ENCODE measurements around the gene DEFB110.

The DEFB110 gene

GRCh38 chr6:50021894-50022293, at the start of gene DEFB110:
Gene DEFB110 (minus strand): TSS chr6:50021994. CDS start chr6:50021935, 59 bp downstream.
- no peak for DNase-seq

DNA sequence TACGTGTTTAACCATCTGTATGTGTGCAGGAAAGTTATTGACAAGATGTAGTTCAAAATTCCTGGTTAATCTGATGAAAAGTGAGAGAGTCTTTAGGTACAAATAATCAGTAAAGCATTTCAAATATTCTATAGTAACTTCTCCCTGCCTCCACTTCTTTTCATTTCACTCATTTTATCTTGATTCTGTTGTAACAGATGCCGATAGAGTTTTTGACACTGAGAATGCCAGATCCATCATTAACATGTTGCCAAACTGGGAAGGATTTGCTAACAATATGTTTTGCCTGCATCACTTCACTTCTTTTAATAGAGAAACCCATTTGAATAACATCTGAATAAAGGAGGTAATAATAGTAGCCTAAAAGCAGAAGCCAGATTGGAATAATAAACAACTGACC, 48.3 kb upstream of the DEFB110 start:
- no peak for DNase-seq

DNA sequence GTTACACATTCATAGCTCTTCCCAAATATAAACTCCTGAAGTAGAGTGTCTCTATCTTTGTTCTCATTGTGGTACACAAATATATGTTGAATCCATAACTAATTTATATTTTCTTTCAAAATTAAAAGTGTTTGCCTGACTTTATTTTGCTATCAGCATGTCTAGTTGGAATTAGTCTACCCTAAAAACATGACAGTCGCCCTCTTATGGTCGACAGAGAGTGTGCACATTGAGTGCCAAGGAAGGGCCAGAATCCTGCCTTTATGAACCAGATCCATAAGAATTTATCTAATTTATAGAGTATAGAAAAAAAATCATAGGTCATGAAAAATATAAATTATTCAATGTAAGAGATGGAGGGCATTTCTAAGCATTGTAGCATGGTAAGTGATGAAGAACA, 40.3 kb upstream of the DEFB110 start:
- no peak for DNase-seq

- DNase-seq: no peak
Measured at GRCh38 chr6:50056242-50056641, 34.4 kb upstream of the DEFB110 start.

- no peak for DNase-seq
Measured at GRCh38 chr6:50049829-50050228, 28.0 kb upstream of the DEFB110 start, which contains the start of gene DEFB112. Gene DEFB112 (minus strand): TSS chr6:50049929. CDS start chr6:50049869, 60 bp downstream.

- DNase-seq: no peak
Measured at GRCh38 chr6:50047026-50047425, 25.2 kb upstream of the DEFB110 start.

DNA sequence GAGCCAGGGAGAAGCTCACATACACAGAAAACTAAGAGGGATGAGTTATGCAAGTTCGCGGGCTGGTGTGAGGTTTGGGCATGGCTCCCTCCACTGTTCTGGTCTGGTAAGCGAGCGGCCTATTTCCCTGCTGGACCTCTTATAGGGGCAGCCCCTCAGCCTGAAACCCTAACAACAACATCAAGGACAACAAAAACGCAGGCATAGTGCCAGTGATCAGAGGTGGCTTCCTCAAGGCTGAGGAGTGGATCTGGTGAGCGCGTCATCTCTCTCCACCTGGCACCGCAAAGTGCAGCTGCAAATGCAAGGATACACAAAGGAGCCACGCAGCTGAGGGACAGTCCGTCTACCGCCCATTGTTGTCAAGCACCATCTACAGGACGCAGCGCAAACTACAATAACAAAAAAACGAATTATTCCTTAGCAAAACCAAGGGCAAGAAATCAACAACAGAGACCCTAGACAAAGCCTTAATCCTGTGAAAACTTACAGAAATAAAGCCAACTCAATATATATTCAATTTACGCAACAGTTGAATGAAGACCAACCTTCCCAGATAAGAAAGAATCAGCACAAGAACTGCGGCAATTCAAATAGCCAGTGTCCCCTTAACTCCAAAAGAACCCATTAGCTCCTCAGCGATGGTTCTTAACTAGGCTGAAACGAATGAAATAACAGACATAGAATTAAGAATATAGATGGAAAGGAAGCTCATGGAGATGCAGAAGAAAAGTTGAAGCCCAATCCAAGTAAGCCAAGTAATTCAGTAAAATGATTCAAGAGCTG, 9.2 kb upstream of the DEFB110 start:
- no peak for DNase-seq

DNA sequence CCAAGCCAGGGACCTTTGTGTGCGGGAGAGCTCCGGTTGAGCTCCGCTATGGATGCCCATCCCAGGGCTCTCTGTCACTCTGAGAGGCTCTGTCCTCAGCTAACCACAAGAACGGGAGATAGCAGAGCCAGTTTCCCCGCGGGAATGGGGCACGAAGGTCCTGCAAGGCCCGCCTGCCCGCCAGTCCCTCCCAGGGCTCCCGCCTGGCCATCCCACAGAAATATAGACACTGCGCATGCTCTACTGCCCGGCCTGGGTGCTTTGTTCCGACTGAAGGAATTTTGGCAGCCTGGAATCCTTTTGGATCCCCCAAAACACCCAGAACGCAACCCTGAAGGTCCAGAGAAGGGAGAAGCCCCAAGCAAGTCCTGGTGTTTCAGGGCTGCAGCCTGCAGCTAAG, 8.6 kb upstream of the DEFB110 start:
- no peak for DNase-seq

GRCh38 chr6:50025258-50025657, 3.5 kb upstream of the DEFB110 start:
- DNase-seq: no peak

- DNase-seq: peak; percentile 19
Measured at GRCh38 chr6:50007819-50008218, 14.0 kb downstream of the DEFB110 start.

DNA sequence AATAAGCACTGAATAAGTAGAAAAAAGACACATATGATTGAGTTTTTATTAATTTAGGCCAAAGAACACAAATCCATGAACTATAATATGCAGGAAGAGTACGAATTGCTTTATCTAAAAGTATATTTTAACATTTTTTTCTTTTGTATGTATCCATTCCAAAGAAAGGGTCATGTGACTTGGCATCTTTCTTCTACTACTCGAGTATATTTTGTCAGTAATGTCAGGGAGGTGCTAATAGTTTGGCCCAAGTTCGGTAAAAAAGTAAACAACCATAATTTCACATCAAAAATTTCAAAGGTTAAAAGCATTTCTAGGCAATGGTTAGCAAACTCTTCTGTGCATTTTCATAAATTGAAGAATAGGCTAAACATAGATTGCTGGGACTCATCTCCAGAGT, 18.7 kb downstream of the DEFB110 start:
- no peak for DNase-seq

DNA sequence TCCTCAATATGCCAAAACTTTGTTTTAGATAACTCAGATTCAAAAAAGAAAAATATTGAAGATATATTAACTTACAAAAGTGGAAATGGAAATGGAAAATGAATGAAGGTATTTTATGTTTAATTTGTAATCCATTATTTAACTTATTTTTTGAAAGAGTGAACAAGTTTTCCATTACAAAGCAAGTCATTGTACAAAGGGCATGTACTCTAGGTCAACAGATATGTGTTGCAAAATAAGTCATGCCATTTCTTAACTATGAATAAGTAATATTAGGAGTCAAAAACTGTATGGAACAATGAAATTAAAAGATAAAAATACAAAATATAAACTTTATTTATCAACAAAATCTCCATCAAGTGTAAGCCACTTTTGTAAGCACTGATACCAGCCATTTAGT, 26.5 kb downstream of the DEFB110 start:
- DNase-seq: no peak

- DNase-seq: no peak
Measured at GRCh38 chr6:49988900-49989299, 32.9 kb downstream of the DEFB110 start.

- DNase-seq: no peak
Measured at GRCh38 chr6:49987749-49988148, 34.0 kb downstream of the DEFB110 start.

- no peak for DNase-seq
Measured at GRCh38 chr6:49986551-49986950, 35.2 kb downstream of the DEFB110 start.

- no peak for DNase-seq
Measured at GRCh38 chr6:49982046-49982445, 39.7 kb downstream of the DEFB110 start.

DNA sequence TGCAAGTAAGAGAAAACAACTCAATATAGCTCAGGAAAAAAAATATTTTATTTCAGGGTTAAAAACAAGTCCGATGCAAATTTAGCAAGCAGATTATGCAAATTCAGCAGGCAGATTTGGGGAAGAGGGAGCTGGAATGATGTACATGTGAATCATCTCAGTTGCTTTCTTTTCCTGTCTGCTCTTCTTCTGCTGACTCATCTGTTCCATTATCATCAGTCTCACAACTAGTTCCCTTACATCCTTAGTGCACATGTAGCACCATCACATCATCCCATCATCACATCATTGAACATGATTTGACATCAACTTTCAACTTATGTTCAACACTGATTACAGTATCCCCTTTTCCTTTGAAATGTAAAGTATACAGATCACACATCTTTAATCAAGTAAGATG, 40.9 kb downstream of the DEFB110 start:
- peak; percentile 8 for DNase-seq

GRCh38 chr6:49979584-49979983, 42.2 kb downstream of the DEFB110 start:
- DNase-seq: no peak

GRCh38 chr6:49978332-49979226, 43.2 kb downstream of the DEFB110 start:
- DNase-seq: no peak

DNA sequence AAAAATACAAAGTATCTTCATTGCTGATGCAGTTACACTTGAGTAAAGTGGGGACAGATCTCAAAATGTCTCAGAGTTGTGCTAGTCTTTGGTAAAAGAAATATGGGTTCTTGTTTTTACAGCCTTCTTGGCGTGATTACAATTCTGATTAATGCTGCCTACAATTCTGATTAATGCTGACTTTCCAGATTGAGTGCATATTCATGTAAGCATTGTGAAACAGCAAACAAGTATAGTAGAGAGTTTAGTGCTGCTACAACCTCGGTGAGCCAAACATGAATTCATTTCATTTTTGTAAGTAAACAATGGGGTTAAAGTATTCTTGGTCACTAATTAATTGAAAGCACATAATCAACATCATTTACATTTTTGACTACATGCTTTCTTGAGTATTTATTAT, 52.2 kb downstream of the DEFB110 start, which contains the start of gene DEFB113:
Gene DEFB113 (minus strand): TSS at position 21 of the 400 bp plus-strand sequence. CDS start 0 bp downstream, at position 21.
- DNase-seq: no peak

All from fibroblast of upper back skin (primary cell).